H9 (cell line): ENCODE measurements around the gene FOXK1. TPM values are rescaled to one million over a fixed set of nuclear protein-coding genes. Genes with fewer than 3 reads are reported as not detected.

ENCODE experiments used
- DNase-seq: peaks from one replicate; pipeline ENCODE4 v3.0.0-alpha.2; 2017
- H2AFZ ChIP-seq: one replicate; pipeline ENCODE4 v1.6.1; 2013; ENCODE audit warnings: mild to moderate bottlenecking, low read length, control low read depth, moderate library complexity
- H2AK5ac ChIP-seq: 2 replicates; pipeline ENCODE4 v1.6.1; 2013; ENCODE audit warnings: low read length, control low read depth, mixed read lengths; ENCODE audit not compliant: insufficient read length
- H2BK120ac ChIP-seq: one replicate; pipeline ENCODE4 v1.6.1; 2013; ENCODE audit warnings: low read depth, mild to moderate bottlenecking, low read length, control low read depth, inconsistent platforms; ENCODE audit not compliant: poor library complexity, severe bottlenecking
- H2BK12ac ChIP-seq: 2 replicates; pipeline ENCODE4 v1.6.1; 2013; ENCODE audit warnings: low read length, control low read depth, mixed read lengths, low read depth; ENCODE audit not compliant: insufficient read length
- H2BK15ac ChIP-seq: 2 replicates; pipeline ENCODE4 v1.6.1; 2013; ENCODE audit warnings: low read depth, low read length, control low read depth
- H2BK20ac ChIP-seq: one replicate; pipeline ENCODE4 v1.6.1; 2013; ENCODE audit warnings: low read depth, mild to moderate bottlenecking, low read length, control low read depth, inconsistent platforms; ENCODE audit not compliant: poor library complexity, severe bottlenecking
- H2BK5ac ChIP-seq: 2 replicates; pipeline ENCODE4 v1.6.1; 2013; ENCODE audit warnings: low read length, control low read depth, mixed read lengths; ENCODE audit not compliant: insufficient read length
- H3K14ac ChIP-seq: 2 replicates; pipeline ENCODE4 v1.6.1; 2013; ENCODE audit warnings: low read length, control low read depth; ENCODE audit not compliant: insufficient read depth
- H3K18ac ChIP-seq: 2 replicates; pipeline ENCODE4 v1.6.1; 2013; ENCODE audit warnings: low read depth, mild to moderate bottlenecking, mixed read lengths, low read length, control low read depth; ENCODE audit not compliant: insufficient read length
- H3K23ac ChIP-seq: 2 replicates; pipeline ENCODE4 v1.6.1; 2013; ENCODE audit warnings: low read length, control low read depth, mixed read lengths, low read depth; ENCODE audit not compliant: insufficient read length
- H3K23me2 ChIP-seq: 2 replicates; pipeline ENCODE4 v1.6.1; 2013; ENCODE audit warnings: low read depth, mild to moderate bottlenecking, mixed read lengths, low read length, control low read depth; ENCODE audit not compliant: insufficient read length, poor library complexity, severe bottlenecking
- H3K27ac ChIP-seq: 2 replicates; pipeline ENCODE4 v1.5.1; 2013; ENCODE audit warnings: low read length, control low read depth, mixed read lengths, low read depth; ENCODE audit not compliant: insufficient read length
- H3K27me3 ChIP-seq: 2 replicates; pipeline ENCODE4 v1.6.1; 2013; ENCODE audit warnings: low read length, control low read depth, inconsistent platforms; ENCODE audit not compliant: insufficient read depth
- H3K4ac ChIP-seq: 2 replicates; pipeline ENCODE4 v1.6.1; 2013; ENCODE audit warnings: low read depth, mild to moderate bottlenecking, control low read depth, inconsistent platforms, low read length, moderate library complexity
- H3K4me1 ChIP-seq: 2 replicates; pipeline ENCODE4 v1.6.1; 2013; ENCODE audit warnings: low read length, control low read depth, inconsistent platforms; ENCODE audit not compliant: insufficient read depth
- H3K4me2 ChIP-seq: 2 replicates; pipeline ENCODE4 v1.6.1; 2013; ENCODE audit warnings: low read length, control low read depth, mixed read lengths; ENCODE audit not compliant: insufficient read length, insufficient read depth
- H3K56ac ChIP-seq: 2 replicates; pipeline ENCODE4 v1.6.1; 2013; ENCODE audit warnings: low read depth, mild to moderate bottlenecking, mixed read lengths, low read length, control low read depth; ENCODE audit not compliant: insufficient read length
- H3K79me1 ChIP-seq: 2 replicates; pipeline ENCODE4 v1.6.1; 2013; ENCODE audit warnings: low read depth, mild to moderate bottlenecking, moderate library complexity, low read length, control low read depth, inconsistent platforms; ENCODE audit not compliant: insufficient read depth, poor library complexity, severe bottlenecking
- H3K79me2 ChIP-seq: 2 replicates; pipeline ENCODE4 v1.6.1; 2013; ENCODE audit warnings: low read length, control low read depth, inconsistent platforms; ENCODE audit not compliant: insufficient read depth
- H3K9ac ChIP-seq: 2 replicates; pipeline ENCODE4 v1.6.1; 2013; ENCODE audit warnings: low read length, control low read depth, mixed read lengths; ENCODE audit not compliant: insufficient read length; ENCODE audit errors: extremely low read depth
- H3K9me3 ChIP-seq: one replicate; pipeline ENCODE4 v1.6.1; 2013; ENCODE audit warnings: low read depth, low read length, inconsistent platforms; ENCODE audit not compliant: control insufficient read depth
- H3T11ph ChIP-seq: one replicate; pipeline ENCODE4 v1.6.1; 2013; ENCODE audit warnings: mild to moderate bottlenecking, low read length, control low read depth, inconsistent platforms
- H4K20me1 ChIP-seq: one replicate; pipeline ENCODE4 v1.6.1; 2013; ENCODE audit not compliant: control insufficient read depth, insufficient read length, insufficient read depth
- H4K5ac ChIP-seq: 2 replicates; pipeline ENCODE4 v1.6.1; 2013; ENCODE audit warnings: low read depth, mild to moderate bottlenecking, mixed read lengths, low read length, control low read depth; ENCODE audit not compliant: insufficient read length
- H4K8ac ChIP-seq: replicated peaks from 2 replicates; pipeline ENCODE4 v1.6.1; 2013; ENCODE audit warnings: low read length, control low read depth, mixed read lengths, low read depth; ENCODE audit not compliant: insufficient read length
- H4K91ac ChIP-seq: 2 replicates; pipeline ENCODE4 v1.6.1; 2013; ENCODE audit warnings: low read depth, mild to moderate bottlenecking, moderate library complexity, mixed read lengths, low read length, control low read depth; ENCODE audit not compliant: insufficient read length
- H3K27ac Mint-ChIP-seq, 3 experiments: 2 replicates in 2 of 3; 3 replicates in 1 of 3; pipeline ENCODE4 v1.8.0; 2020 to 2021; ENCODE audit warnings: mixed read lengths in 3 of 3, mild to moderate bottlenecking in 1 of 3, moderate library complexity in 1 of 3
- H3K27me3 Mint-ChIP-seq: 2 replicates; pipeline ENCODE4 v1.8.0; 2021; ENCODE audit warnings: low read depth, mild to moderate bottlenecking, moderate library complexity, mixed read lengths
- H3K36me3 Mint-ChIP-seq, 3 experiments: 2 replicates in 2 of 3; 3 replicates in 1 of 3; pipeline ENCODE4 v1.8.0; 2020 to 2021; ENCODE audit warnings: low read depth in 3 of 3, mixed read lengths in 3 of 3; ENCODE audit not compliant: insufficient read depth in 1 of 3
- H3K4me1 Mint-ChIP-seq, 2 experiments: 2 replicates each; pipeline ENCODE4 v1.8.0; 2020; ENCODE audit warnings: mixed read lengths in 2 of 2
- H3K4me3 Mint-ChIP-seq, 2 experiments: 2 replicates in 1 of 2; 3 replicates in 1 of 2; pipeline ENCODE4 v1.8.0; 2020 to 2021; ENCODE audit warnings: mild to moderate bottlenecking in 2 of 2, mixed read lengths in 2 of 2, moderate library complexity in 1 of 2
- H3K9me3 Mint-ChIP-seq, 2 experiments: 2 replicates in 1 of 2; 3 replicates in 1 of 2; pipeline ENCODE4 v1.8.0; 2020; ENCODE audit warnings: mild to moderate bottlenecking in 2 of 2, mixed read lengths in 2 of 2, moderate library complexity in 1 of 2
- CTCF ChIP-seq: fragments of 200-600 bp; sonication (generic); conservative IDR thresholded peaks from 3 replicates; pipeline ENCODE4 v1.8.0; 2021; ENCODE audit warnings: antibody characterized with exemption, mild to moderate bottlenecking
- WGBS: extraction: QIAGEN DNeasy Blood & Tissue Kit; methylation state at CpG from one replicate; pipeline ENCODE4 v1.1.7; 2013; ENCODE audit warnings: missing lambda C conversion rate, low lambda C conversion rate, mixed read lengths; ENCODE audit not compliant: insufficient read length; ENCODE audit errors: extremely low coverage; 5-methylcytosine and 5-hydroxymethylcytosine counted together
- total RNA-seq: library from RNA; stranded (reverse); gene quantifications from 2 replicates; pipeline ENCODE4 v1.2.1, GENCODE V29; 2021

Gene FOXK1
- total RNA-seq, 1 experiment from 2014 or later = 14.4 TPM

- H2BK15ac ChIP-seq = no peak overlapping the region
- peaks cover 5% of the 10 kb centered on the region for H3K9me3 ChIP-seq
- no peak overlapping the region for H3K14ac ChIP-seq
- peaks cover 27 to 34% of the 10 kb centered on the region in 2 experiments for H3K9me3 Mint-ChIP-seq
- no peak overlapping the region for H2BK5ac ChIP-seq
- H3K18ac ChIP-seq = no peak overlapping the region
- no peak overlapping the region for H3K23ac ChIP-seq
- no peak overlapping the region for H3K27ac ChIP-seq
- no peak for TF ChIP-seq CTCF
- no peaks in the 10 kb centered on the region for H3K4me1 Mint-ChIP-seq
- H4K5ac ChIP-seq = no peak overlapping the region
- H2BK12ac ChIP-seq = no peak overlapping the region
- no peak overlapping the region for H3T11ph ChIP-seq
- H3K36me3 Mint-ChIP-seq = peaks cover 0 to 6% (median 3%) of the 10 kb centered on the region in 3 experiments; a peak in 4 of 7 replicates
- H4K91ac ChIP-seq = no peak overlapping the region
- H4K20me1 ChIP-seq = no peaks in the 10 kb centered on the region
- H2BK20ac ChIP-seq = no peak overlapping the region
- H3K4me1 ChIP-seq = no peaks in the 10 kb centered on the region
- no CpG with 5 or more reads among the region's 8 CpGs for WGBS
- H3K23me2 ChIP-seq = no peaks in the 10 kb centered on the region
- H3K4ac ChIP-seq = no peak overlapping the region
- H3K27me3 ChIP-seq = no peaks in the 10 kb centered on the region
- no peak overlapping the region for H4K8ac ChIP-seq
- H3K9ac ChIP-seq = no peak overlapping the region
- H3K4me2 ChIP-seq = no peak overlapping the region
- peaks cover 55% of the 10 kb centered on the region for H3K27me3 Mint-ChIP-seq
- no peak overlapping the region for H2AFZ ChIP-seq
- H2AK5ac ChIP-seq = no peak overlapping the region
- no peak for DNase-seq
- no peak overlapping the region for H2BK120ac ChIP-seq
- H3K56ac ChIP-seq = no peak overlapping the region
- H3K79me2 ChIP-seq = no peaks in the 10 kb centered on the region
- H3K79me1 ChIP-seq = no peaks in the 10 kb centered on the region
- H3K27ac Mint-ChIP-seq = no peak overlapping the region
- H3K4me3 Mint-ChIP-seq = no peak overlapping the region
These were observed 20.2 kb upstream of the FOXK1 start for GRCh38 chr7:4661871-4662270.
